HG03196 (cell line): Measurements from ENCODE around the gene DUSP11.
"Not testable (repeated sequence)": the region's sequence is repeated elsewhere in the genome, so short reads cannot be mapped to it uniquely, and the experiment has no call there.

Experiments used
- ATAC-seq: cut with Tn5 transposase; IDR thresholded peaks from one replicate; pipeline ENCODE4 v1.9.1; 2021; ENCODE audit not compliant: unreplicated experiment

The DUSP11 gene

GRCh38 chr2:73779467-73780236 lies at the start of gene DUSP11:
Gene DUSP11 (minus strand): TSS chr2:73780103. CDS start chr2:73779974, 129 bp downstream.
- peak; percentile 98 for ATAC-seq

- peak; percentile 78 for ATAC-seq
Observed at GRCh38 chr2:73828818-73829570, 49.1 kb upstream of the DUSP11 start, which contains the start of gene STAMBP. Gene STAMBP (plus strand): TSS chr2:73828961. CDS start chr2:73830857, 1,896 bp downstream.

GRCh38 chr2:73828389-73828817 lies 48.5 kb upstream of the DUSP11 start:
- ATAC-seq: no peak

GRCh38 chr2:73827660-73828388 lies 47.9 kb upstream of the DUSP11 start:
- no peak for ATAC-seq

GRCh38 chr2:73827018-73827417 lies 47.1 kb upstream of the DUSP11 start:
- ATAC-seq: no peak

GRCh38 chr2:73825408-73825807 lies 45.5 kb upstream of the DUSP11 start:
- ATAC-seq: no peak

- no peak for ATAC-seq
Observed at GRCh38 chr2:73823916-73824523, 44.1 kb upstream of the DUSP11 start.

- ATAC-seq: no peak
Observed at GRCh38 chr2:73823416-73823815, 43.5 kb upstream of the DUSP11 start.

- ATAC-seq: no peak
Observed at GRCh38 chr2:73822991-73823390, 43.1 kb upstream of the DUSP11 start.

- ATAC-seq: peak; percentile 72
Observed at GRCh38 chr2:73822276-73822675, 42.4 kb upstream of the DUSP11 start.

- ATAC-seq: no peak
Observed at GRCh38 chr2:73821669-73822068, 41.8 kb upstream of the DUSP11 start.

- ATAC-seq: peak; percentile 59
Observed at GRCh38 chr2:73821227-73821626, 41.3 kb upstream of the DUSP11 start.

- no peak for ATAC-seq
Observed at GRCh38 chr2:73818296-73818695, 38.4 kb upstream of the DUSP11 start.

GRCh38 chr2:73812635-73813034 lies 32.7 kb upstream of the DUSP11 start:
- ATAC-seq: no peak

GRCh38 chr2:73811878-73812277 lies 32.0 kb upstream of the DUSP11 start:
- no peak for ATAC-seq

GRCh38 chr2:73783883-73784282 lies 4.0 kb upstream of the DUSP11 start, which contains the start of gene C2orf78:
Gene C2orf78 (plus strand): TSS chr2:73784183. CDS start chr2:73784310, 127 bp downstream.
- not testable (repeated sequence) for ATAC-seq

GRCh38 chr2:73783402-73783801 lies 3.5 kb upstream of the DUSP11 start:
- not testable (repeated sequence) for ATAC-seq

- ATAC-seq: no peak
Observed at GRCh38 chr2:73780237-73780582, 307 bp upstream of the DUSP11 start.

- ATAC-seq: not testable (repeated sequence)
Observed at GRCh38 chr2:73778867-73779466, 936 bp downstream of the DUSP11 start.

GRCh38 chr2:73776869-73777519 lies 2.9 kb downstream of the DUSP11 start:
- no peak for ATAC-seq
